ENCODE measurements around the gene KRT2.
"Not testable (repeated sequence)": the region's sequence is repeated elsewhere in the genome, so short reads cannot be mapped to it uniquely, and the experiment has no call there.

Gene KRT2

GRCh38 chr12:52685406-52685890 lies 33.4 kb upstream of the KRT2 start:
- DNase-seq: no peak

- no peak for DNase-seq
These were observed 32.4 kb upstream of the KRT2 start for GRCh38 chr12:52684431-52684830.

GRCh38 chr12:52683575-52684300 lies 31.7 kb upstream of the KRT2 start:
- no peak for DNase-seq

- DNase-seq: no peak
These were observed 31.0 kb upstream of the KRT2 start for GRCh38 chr12:52682938-52683574.

GRCh38 chr12:52682381-52682660 lies 30.3 kb upstream of the KRT2 start:
- no peak for DNase-seq

- no peak for DNase-seq
These were observed 29.7 kb upstream of the KRT2 start for GRCh38 chr12:52681526-52682380.

- DNase-seq: no peak
These were observed 28.4 kb upstream of the KRT2 start, which contains the start of gene KRT1 for GRCh38 chr12:52680363-52680762. Gene KRT1, minus strand, starts transcription at chr12:52680407. Its CDS starts 59 bp downstream, at chr12:52680348.

- no peak for DNase-seq
These were observed 27.9 kb upstream of the KRT2 start for GRCh38 chr12:52679875-52680274.

- DNase-seq: no peak
These were observed 25.7 kb upstream of the KRT2 start for GRCh38 chr12:52677671-52678070.

- DNase-seq: no peak
These were observed 25.1 kb upstream of the KRT2 start for GRCh38 chr12:52677126-52677525.

- DNase-seq: no peak
These were observed 24.2 kb upstream of the KRT2 start for GRCh38 chr12:52676163-52676562.

- no peak for DNase-seq
These were observed 23.3 kb upstream of the KRT2 start for GRCh38 chr12:52675301-52675701.

- no peak for DNase-seq
These were observed 22.4 kb upstream of the KRT2 start for GRCh38 chr12:52674433-52674775.

- no peak for DNase-seq
These were observed 21.9 kb upstream of the KRT2 start for GRCh38 chr12:52673713-52674432.

- peak in 1 of 56 donors; percentile 4 for DNase-seq
These were observed 21.2 kb upstream of the KRT2 start for GRCh38 chr12:52673217-52673616.

GRCh38 chr12:52672321-52672933 lies 20.4 kb upstream of the KRT2 start:
- no peak for DNase-seq

- no peak for DNase-seq
These were observed 18.9 kb upstream of the KRT2 start for GRCh38 chr12:52670961-52671360.

- no peak for DNase-seq
These were observed 18.5 kb upstream of the KRT2 start for GRCh38 chr12:52670506-52670905.

GRCh38 chr12:52669941-52670340 lies 17.9 kb upstream of the KRT2 start:
- DNase-seq: not testable (repeated sequence)

GRCh38 chr12:52669426-52669825 lies 17.4 kb upstream of the KRT2 start:
- DNase-seq: no peak

- no peak for DNase-seq
These were observed 15.9 kb upstream of the KRT2 start for GRCh38 chr12:52667931-52668330.

Measured in nucleus accumbens (tissue), 56 donors.